Rectal smooth muscle tissue (tissue), 1 donor: ENCODE results near the gene RNF38.
"Not testable (repeated sequence)": the region's sequence is repeated elsewhere in the genome, so short reads cannot be mapped to it uniquely, and the experiment has no call there.

Source experiments
- H3K27ac ChIP-seq: one replicate; pipeline ENCODE4 v1.7.0; 2013; ENCODE audit warnings: low read depth, low read length, inconsistent platforms
- H3K27me3 ChIP-seq: one replicate; pipeline ENCODE4 v1.7.0; 2013; ENCODE audit warnings: low read length; ENCODE audit not compliant: control insufficient read depth, insufficient read depth
- H3K36me3 ChIP-seq: one replicate; pipeline ENCODE4 v1.7.0; 2013; ENCODE audit warnings: low read length; ENCODE audit not compliant: control insufficient read depth, insufficient read depth
- H3K4me1 ChIP-seq: one replicate; pipeline ENCODE4 v1.7.0; 2013; ENCODE audit warnings: low read length; ENCODE audit not compliant: control insufficient read depth, insufficient read depth
- H3K4me3 ChIP-seq: one replicate; pipeline ENCODE4 v1.7.0; 2013; ENCODE audit warnings: low read length
- H3K9ac ChIP-seq: one replicate; pipeline ENCODE4 v1.7.0; 2013; ENCODE audit warnings: low read length

The RNF38 gene

DNA sequence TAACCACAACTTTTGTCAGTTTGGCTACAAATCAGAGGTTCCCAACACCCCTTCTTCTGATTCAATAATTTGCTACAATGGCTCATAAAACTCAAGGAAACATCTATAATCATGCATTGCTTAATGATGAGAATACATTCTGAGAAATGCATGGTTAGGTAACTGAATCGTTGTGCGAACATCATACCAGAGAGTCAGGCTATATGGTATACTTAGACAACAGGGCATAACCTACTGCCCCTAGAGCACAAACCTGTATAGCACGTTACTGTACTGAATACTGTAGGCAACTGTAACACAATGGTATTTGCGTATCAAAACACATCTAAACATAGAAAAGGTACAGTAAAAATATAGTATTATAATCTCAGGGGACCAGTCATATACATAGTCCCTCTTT, 31.0 kb upstream of the RNF38 start:
- Histone ChIP-seq H3K4me3 (no peak overlapping the region), H3K4me1 (no peaks in the 10 kb centered on the region), H3K27ac (no peak overlapping the region), H3K36me3 (no peaks in the 10 kb centered on the region), H3K9ac (no peak overlapping the region), H3K27me3 (no peaks in the 10 kb centered on the region)

DNA sequence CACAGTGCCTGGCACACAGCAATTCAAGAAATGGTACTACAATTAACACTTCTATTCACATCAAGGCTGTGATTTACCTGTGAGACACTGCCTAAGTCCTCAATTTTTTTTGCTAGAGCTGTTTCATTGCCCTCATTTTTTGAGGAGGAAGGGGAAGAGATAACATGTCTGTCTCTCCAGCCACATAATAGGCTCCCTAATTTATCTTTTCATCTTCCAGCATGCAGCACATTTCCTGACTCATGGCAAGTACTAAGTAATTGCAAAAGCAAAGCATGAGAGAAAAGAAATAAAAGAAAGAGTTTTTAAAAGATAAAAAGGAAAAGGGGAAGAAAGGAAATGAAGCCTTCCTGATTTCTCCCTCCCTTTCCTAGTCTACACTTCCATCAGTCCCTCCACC, 26.9 kb upstream of the RNF38 start:
- Histone ChIP-seq H3K27me3 (no peaks in the 10 kb centered on the region), H3K36me3 (no peaks in the 10 kb centered on the region), H3K4me3 (no peak overlapping the region), H3K4me1 (no peaks in the 10 kb centered on the region), H3K27ac (no peak overlapping the region), H3K9ac (no peak overlapping the region)

DNA sequence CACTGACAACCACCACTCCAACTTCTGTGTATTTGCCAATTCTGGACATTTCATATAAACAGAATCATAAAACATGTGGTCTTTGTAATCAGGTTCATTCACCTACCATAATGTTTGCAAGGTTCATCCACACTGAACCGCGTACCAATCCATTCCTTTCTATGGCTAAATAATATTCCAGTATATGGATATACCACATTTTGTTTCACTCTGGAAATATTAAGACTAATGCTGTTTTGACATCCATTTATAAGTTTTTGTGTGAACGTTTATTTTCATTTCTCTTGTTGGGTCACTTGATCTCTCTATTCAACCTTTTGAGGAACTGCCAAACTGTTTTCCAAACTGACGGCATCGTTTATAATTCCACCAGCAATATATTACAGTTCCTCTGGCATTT, 26.3 kb upstream of the RNF38 start:
- H3K4me1 ChIP-seq: no peaks in the 10 kb centered on the region
- H3K27me3 ChIP-seq: no peaks in the 10 kb centered on the region
- no peak overlapping the region for H3K9ac ChIP-seq
- no peaks in the 10 kb centered on the region for H3K36me3 ChIP-seq
- H3K4me3 ChIP-seq: no peak overlapping the region
- H3K27ac ChIP-seq: no peak overlapping the region

DNA sequence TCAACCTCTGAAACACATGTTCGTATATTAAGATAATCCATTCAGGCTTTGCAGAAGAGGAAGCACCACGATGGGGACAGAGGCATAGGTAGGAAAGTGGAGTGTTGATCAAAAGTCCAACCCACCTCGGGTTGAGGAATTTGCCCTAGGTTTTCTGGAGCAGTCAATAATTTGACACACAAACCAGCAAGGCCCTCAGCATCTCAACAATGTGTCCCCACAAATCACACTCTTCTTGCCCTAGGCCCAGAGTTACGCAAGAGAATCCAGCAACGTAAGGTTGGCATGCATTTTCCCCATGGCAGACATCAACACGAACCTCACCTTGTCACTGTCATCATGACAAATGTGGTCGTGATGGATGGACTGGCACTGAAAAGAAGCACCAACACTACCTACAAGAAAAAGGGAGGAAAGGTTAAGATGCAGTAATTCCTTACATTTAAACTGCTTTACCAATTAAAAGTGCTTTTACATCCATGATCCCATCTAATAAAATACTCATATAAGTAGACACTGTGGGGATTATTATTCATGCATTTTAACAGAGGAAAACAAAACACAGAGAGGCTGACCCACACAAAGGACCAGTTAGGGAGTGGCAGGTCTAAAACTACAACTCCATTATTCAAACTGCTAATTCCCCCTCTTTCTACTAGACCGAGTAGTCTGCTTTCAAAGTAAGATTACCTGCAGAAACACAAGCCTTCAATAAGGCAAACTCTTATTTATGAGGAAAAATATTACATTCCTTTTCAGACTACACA, 24.4 kb upstream of the RNF38 start:
- Histone ChIP-seq H3K27ac (no peak overlapping the region), H3K4me3 (no peak overlapping the region), H3K27me3 (no peaks in the 10 kb centered on the region), H3K4me1 (no peaks in the 10 kb centered on the region), H3K9ac (no peak overlapping the region), H3K36me3 (no peaks in the 10 kb centered on the region)

DNA sequence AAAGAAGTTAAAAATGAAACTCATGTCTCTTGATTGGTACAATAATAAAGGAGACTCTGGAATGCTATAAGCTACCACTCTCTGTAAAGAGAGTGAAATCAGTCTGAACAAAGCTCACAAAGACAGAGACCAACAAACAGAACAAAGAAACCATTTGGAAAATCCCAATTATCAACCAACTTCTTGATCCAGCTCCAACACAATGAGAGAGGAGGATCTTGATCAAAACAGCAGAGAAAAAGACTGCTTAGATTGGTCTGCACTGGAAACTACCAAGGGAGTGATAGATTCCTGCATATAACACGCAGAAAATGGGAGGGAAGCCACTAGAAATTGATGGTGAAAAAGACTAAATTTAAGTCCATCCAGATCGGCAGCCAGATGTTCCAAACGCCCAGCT, 23.1 kb upstream of the RNF38 start:
- Histone ChIP-seq H3K27ac (no peak overlapping the region), H3K4me3 (no peak overlapping the region), H3K27me3 (no peaks in the 10 kb centered on the region), H3K4me1 (no peaks in the 10 kb centered on the region), H3K9ac (no peak overlapping the region), H3K36me3 (no peaks in the 10 kb centered on the region)

DNA sequence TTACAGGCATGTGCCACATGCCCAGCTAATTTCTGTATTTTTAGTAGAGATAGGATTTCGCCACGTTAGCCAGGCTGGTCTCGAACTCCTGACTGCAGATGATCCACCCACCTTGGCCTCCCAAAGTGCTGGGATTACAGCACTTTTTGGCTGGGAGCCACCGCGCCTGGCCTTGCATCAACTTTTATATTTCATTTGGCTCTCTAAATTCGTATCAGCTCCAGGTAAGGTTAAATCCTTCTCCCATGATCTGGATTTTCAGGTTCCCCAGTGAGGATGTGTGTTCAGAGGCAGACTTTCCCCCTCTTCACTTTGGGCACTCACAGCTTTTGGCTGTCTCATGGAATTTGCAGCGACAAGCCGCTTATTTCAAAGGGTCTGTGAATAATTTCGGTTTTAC, 16.8 kb upstream of the RNF38 start:
- H3K9ac ChIP-seq: no peak overlapping the region
- no peaks in the 10 kb centered on the region for H3K4me1 ChIP-seq
- H3K36me3 ChIP-seq: no peaks in the 10 kb centered on the region
- no peaks in the 10 kb centered on the region for H3K27me3 ChIP-seq
- no peak overlapping the region for H3K27ac ChIP-seq
- H3K4me3 ChIP-seq: no peak overlapping the region

DNA sequence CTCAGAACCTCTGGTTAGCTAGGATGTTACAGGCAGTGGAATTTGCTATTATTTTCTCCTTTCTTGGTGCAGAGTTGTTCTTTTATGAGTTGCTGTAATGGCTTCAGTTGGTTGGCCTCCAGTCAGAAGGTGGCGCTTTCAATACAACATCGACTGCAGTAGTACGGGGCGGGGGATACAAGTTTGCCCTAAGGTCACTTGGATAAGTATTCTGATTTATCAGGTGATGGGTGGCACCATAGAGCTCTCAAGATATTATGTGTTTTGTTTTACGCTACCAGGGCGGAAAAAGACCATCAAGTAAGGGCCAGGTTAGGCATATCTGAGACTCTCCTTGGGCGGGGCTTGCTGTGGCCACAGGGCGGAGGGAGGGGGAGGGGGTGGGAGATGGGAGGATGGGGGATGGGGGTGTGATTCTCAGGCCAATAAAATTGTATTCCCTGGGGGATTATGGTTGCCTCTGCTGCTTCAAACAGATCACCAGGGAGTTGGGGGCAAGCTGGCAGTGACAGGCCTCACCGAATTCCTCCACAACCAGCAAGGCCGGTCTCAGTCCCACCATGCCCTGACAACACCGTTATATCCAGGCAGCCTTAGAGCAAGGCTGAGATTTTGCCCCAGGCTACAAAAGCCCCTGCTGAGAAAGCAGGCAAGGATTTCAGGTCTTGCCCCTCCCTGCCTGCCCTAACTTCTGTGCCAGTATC, 15.9 kb upstream of the RNF38 start:
- Histone ChIP-seq H3K27me3 (no peaks in the 10 kb centered on the region), H3K4me1 (no peaks in the 10 kb centered on the region), H3K9ac (no peak overlapping the region), H3K27ac (no peak overlapping the region), H3K36me3 (no peaks in the 10 kb centered on the region), H3K4me3 (no peak overlapping the region)

DNA sequence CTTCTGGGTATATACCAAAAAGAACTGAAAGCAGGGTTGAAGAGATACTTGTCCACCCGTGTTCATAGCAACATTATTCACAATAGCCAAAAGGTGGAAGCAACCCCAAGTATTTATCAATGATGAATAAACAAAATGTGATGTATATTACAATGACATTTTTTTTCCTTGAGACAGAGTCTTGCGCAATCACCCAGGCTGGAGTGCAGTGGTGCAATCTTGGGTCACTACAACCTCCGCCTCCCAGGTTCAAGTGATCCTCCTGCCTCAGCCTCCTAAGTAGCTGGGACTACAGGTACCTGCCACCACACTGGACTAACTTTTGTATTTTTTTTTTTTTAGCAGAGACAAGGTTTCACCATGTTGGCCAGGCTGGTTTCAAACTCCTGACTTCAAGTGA, 11.3 kb upstream of the RNF38 start:
- not testable (repeated sequence) for H3K27ac ChIP-seq, H3K4me1 ChIP-seq, H3K36me3 ChIP-seq

DNA sequence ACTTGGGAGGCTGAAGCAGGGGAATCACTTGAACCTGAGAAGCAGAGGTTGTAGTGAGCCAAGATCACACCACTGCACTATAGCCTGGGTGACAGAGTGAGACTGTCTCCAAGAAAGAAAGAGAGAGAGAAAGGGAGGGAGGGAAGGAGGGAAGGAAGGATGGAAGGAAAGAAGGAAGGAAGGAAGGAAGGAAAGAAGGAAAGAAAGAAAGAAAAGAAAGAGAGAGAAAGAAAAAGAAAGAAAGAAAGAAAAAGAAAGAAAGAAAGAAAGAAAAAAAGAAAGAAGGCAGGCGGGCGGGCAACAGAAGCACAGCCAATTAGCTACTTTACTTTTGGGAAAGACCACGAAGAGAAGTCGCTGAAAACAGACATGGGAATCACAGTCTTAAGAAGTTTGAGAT, 9.0 kb upstream of the RNF38 start:
- H3K4me3 ChIP-seq, H3K36me3 ChIP-seq, H3K27me3 ChIP-seq, H3K27ac ChIP-seq, H3K9ac ChIP-seq, H3K4me1 ChIP-seq: not testable (repeated sequence)

More for the DNA sequence above, 11.3 kb upstream of the RNF38 start:
- H3K9ac ChIP-seq, H3K27me3 ChIP-seq, H3K4me3 ChIP-seq: not testable (repeated sequence)

DNA sequence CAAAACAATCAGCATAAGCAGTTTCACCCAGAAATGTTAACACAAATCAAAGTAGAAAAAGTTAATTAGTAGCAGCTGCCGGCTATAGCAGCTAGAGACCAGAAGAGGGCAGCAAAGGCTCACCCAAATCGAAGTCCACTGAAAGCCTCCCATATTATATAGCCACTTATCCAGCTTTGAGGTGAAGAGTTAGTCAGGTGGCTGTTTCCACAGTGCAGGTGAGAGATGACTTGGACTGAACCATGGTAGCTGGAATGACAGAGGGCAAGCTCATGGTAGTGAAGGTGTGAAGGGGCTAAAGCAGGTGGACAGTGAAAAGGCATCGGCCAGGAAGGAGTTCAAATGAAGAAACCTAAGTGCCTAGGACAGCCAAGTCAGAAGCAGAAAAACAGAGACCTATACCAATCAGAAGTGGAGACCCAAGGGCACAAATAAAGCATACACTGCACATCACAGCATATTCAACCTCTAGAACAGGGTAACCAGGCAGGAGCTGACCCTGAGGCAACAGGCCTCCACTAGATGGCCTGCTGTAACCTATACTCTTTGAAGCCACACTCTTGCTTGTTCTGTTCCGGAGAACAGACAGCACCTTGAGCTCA, 7.2 kb upstream of the RNF38 start:
- no peak overlapping the region for H3K9ac ChIP-seq
- no peaks in the 10 kb centered on the region for H3K36me3 ChIP-seq
- no peak overlapping the region for H3K27ac ChIP-seq
- no peaks in the 10 kb centered on the region for H3K27me3 ChIP-seq
- no peaks in the 10 kb centered on the region for H3K4me1 ChIP-seq
- H3K4me3 ChIP-seq: no peak overlapping the region

DNA sequence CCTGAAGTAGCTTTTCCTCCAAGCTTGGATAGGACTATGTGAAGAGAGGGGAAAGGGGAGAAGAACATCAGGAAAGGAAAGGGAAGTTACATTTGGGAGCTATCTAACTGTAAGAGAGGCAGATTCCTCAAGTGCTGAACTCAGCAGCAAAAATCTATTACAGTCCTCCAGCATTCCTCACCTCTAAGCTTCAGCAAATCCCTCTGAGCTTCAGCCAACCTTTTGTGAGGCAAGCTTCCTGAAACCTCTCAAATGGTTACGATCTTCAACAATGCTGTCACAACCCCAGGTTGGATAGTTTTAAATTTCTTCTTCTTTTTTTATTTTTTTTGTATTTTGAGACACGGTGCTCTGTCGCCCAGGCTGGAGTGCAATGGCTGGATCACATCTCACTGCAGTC, 2.5 kb upstream of the RNF38 start:
- Histone ChIP-seq H3K4me1 (peaks cover 7% of the 10 kb centered on the region), H3K27ac (no peak overlapping the region), H3K27me3 (no peaks in the 10 kb centered on the region), H3K9ac (no peak overlapping the region), H3K36me3 (no peaks in the 10 kb centered on the region), H3K4me3 (no peak overlapping the region)

DNA sequence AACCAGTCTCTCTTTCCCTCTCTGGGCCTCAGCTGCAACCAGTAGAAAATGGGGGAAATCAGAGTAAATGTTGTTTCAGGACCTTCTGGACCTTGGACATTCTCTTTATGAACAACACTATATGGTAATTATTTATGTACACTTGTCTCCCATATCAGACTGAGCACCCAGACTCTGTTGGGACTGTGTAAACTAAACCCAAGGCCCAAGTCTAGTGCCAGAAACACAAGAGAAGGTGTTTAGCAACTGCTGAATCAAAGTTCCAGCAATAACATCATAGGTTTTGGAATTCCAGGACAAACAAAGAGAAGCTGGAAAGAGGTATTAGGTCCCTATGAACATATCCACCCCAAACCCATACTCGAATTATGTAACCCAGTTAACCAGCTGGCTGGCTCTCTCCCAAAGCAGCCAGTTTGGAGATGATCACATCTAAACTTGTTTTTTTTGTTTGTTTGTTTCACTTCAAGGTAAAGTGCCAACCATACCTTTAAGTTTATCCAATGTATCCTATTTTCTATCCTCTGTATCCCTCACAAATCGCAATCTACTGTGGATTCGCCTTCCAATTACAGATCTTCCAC, 1.9 kb upstream of the RNF38 start:
- Histone ChIP-seq H3K9ac (no peak overlapping the region), H3K4me3 (no peak overlapping the region), H3K27me3 (no peaks in the 10 kb centered on the region), H3K36me3 (no peaks in the 10 kb centered on the region), H3K27ac (no peak overlapping the region), H3K4me1 (peaks cover 7% of the 10 kb centered on the region)
